ENCODE results near the gene GALC.

DNA sequence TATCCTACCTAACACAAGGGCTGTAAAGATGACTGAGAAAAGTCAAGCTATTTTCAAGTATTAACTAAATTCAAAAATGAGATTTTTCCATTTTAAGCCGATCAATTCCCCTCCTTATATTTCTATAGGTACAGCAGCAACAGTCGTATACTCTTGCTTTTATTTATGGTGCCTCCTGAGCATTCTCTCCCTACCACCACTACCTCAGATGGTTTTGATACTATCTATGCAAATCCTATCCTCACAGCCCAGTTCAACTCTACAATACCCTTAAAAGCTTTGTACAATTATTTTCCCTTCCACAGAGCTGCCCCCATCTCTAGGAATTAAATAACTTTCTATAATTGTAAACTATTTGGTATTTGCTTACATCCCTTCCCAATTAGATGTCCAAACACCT lies 52.1 kb downstream of the GALC start:
- TF ChIP-seq CTCF (IDR thresholded peaks at IDR 0.05), result no peak
- no peak for TF ChIP-seq POLR2A (IDR thresholded peaks at IDR 0.05)
